Measurements from ENCODE around the gene CLCN1.

The CLCN1 gene

DNA sequence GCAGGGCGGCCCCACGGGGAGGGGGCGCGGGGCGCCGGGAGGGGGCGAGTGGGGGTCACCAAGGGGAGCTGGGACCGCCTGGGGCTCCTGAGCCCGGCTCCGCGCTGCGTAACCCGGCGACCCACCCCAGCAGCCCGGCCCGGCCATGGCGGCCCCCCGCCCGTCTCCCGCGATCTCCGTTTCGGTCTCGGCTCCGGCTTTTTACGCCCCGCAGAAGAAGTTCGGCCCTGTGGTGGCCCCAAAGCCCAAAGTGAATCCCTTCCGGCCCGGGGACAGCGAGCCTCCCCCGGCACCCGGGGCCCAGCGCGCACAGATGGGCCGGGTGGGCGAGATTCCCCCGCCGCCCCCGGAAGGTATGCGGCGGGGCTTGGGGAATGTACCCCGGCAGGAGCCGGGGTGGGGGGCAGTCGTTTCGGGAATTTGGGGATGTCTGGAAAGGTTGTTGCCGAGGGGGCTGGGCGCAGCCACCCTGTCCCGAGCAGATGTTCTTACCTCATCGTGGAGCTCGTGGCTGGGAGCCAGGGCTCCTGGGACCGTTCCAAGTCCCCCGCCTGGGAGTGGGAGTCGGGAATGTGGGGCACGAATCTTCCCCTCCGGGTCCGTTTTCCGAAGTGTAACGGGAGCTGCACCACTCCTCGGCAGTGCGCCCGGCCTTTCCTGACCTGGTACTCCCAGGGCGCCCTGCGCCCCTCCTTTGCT is 65.7 kb downstream of the CLCN1 start:
- no peaks in the 10 kb centered on the region for H3K9me3 Mint-ChIP-seq
- ATAC-seq (peak; percentile 19), DNase-seq (no peak)
- H3K27me3 Mint-ChIP-seq, result no peaks in the 10 kb centered on the region
- peaks cover 31% of the 10 kb centered on the region for H3K4me1 Mint-ChIP-seq
- H3K27ac Mint-ChIP-seq, result no peak overlapping the region
- peak overlapping the region; percentile 64 to 79 for H3K4me3 Mint-ChIP-seq

DNA sequence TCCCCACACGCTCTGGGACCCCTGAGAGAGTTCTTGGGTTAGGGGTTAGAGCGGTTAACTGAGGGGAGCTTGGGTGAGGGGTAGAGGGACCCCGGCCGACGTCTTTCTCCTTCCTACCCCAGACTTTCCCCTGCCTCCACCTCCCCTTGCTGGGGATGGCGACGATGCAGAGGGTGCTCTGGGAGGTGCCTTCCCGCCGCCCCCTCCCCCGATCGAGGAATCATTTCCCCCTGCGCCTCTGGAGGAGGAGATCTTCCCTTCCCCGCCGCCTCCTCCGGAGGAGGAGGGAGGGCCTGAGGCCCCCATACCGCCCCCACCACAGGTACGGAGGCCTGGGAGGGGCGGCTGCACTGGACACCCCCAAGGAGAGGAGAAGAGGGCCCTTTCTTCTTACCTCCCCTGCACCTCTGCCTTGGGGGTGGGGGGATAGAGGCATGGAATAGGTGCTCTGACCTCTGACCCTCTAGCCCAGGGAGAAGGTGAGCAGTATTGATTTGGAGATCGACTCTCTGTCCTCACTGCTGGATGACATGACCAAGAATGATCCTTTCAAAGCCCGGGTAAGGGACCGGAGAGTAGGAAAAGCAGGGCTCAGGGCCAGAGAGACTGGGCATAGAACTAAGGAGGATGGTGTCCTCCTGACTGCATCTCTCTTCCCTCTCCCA is 66.3 kb downstream of the CLCN1 start:
- H3K4me1 Mint-ChIP-seq, result peaks cover 24% of the 10 kb centered on the region
- DNase-seq (no peak), ATAC-seq (no peak)
- no peaks in the 10 kb centered on the region for H3K9me3 Mint-ChIP-seq
- H3K27ac Mint-ChIP-seq, result peak overlapping the region in 1 of 2 donors; percentile 13
- H3K4me3 Mint-ChIP-seq, result peak overlapping the region; percentile 64 to 79
- no peaks in the 10 kb centered on the region for H3K27me3 Mint-ChIP-seq

DNA sequence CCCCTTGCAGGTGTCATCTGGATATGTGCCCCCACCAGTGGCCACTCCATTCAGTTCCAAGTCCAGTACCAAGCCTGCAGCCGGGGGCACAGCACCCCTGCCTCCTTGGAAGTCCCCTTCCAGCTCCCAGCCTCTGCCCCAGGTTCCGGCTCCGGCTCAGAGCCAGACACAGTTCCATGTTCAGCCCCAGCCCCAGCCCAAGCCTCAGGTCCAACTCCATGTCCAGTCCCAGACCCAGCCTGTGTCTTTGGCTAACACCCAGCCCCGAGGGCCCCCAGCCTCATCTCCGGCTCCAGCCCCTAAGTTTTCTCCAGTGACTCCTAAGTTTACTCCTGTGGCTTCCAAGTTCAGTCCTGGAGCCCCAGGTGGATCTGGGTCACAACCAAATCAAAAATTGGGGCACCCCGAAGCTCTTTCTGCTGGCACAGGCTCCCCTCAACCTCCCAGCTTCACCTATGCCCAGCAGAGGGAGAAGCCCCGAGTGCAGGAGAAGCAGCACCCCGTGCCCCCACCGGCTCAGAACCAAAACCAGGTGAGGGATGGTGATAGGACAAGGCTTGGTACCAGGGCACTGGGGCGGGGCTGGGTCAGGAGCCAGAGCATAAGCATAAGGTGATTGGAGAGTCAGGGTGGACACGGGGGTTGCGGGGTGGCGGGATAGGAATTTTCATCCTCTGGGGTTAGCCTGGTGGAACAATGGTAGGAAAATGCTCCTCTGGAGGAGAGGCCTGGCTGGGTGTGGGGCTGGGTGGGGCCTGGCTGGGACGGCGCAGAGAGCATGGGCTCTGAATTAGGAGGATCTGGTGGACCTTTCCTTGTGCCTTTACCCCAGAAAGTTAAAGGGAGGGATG is 67.1 kb downstream of the CLCN1 start:
- DNase-seq, result no peak
- ATAC-seq, result no peak
- H3K9me3 Mint-ChIP-seq, result no peaks in the 10 kb centered on the region
- peak overlapping the region in 1 of 2 donors; percentile 43 for H3K27ac Mint-ChIP-seq
- H3K4me1 Mint-ChIP-seq, result peaks cover 20% of the 10 kb centered on the region
- no peaks in the 10 kb centered on the region for H3K27me3 Mint-ChIP-seq
- H3K4me3 Mint-ChIP-seq, result peak overlapping the region; percentile 64 to 79

DNA sequence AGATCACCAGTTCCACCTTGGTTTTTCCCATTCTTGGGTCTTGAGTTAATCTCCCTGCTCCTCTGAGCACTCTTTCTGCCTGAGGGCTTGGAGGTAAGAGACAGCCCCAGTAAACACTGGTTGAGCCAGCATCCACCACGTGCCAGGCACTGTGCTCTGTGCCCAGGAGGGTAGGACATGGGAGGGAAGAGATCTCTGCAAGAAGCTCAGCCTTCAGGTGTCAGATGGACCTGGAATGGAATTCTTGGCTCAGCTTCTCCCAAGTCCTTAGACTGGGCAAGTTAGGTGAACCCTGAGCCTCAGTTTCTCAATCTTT is 67.7 kb downstream of the CLCN1 start:
- no peaks in the 10 kb centered on the region for H3K9me3 Mint-ChIP-seq
- ATAC-seq (no peak), DNase-seq (no peak)
- no peak overlapping the region for H3K27ac Mint-ChIP-seq
- H3K4me3 Mint-ChIP-seq, result peak overlapping the region in 1 of 2 donors; percentile 79
- H3K27me3 Mint-ChIP-seq, result no peaks in the 10 kb centered on the region
- peaks cover 14% of the 10 kb centered on the region for H3K4me1 Mint-ChIP-seq

DNA sequence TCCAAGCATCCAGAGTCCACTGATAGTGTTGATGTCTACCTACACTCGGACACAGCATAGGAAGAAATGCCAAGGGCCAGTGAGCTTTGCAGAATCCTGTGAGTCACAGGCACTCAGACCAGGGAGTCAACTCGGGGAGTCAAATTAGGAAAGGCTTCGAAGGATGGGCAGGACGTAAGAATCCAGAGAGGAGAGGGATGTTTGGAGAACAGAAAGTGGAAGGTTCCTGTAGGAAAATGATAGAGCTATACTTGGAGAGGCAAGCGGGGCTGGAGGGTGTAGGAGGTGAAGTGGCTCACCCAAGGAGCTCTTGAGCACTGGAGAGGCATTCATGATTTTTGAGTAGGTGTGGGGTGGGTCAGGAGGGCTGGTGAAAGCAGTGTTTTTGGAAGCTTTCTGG is 68.2 kb downstream of the CLCN1 start:
- H3K4me1 Mint-ChIP-seq, result peaks cover 13% of the 10 kb centered on the region
- ATAC-seq (no peak), DNase-seq (no peak)
- H3K27ac Mint-ChIP-seq, result no peak overlapping the region
- H3K9me3 Mint-ChIP-seq, result no peaks in the 10 kb centered on the region
- H3K4me3 Mint-ChIP-seq, result no peak overlapping the region
- H3K27me3 Mint-ChIP-seq, result no peaks in the 10 kb centered on the region

DNA sequence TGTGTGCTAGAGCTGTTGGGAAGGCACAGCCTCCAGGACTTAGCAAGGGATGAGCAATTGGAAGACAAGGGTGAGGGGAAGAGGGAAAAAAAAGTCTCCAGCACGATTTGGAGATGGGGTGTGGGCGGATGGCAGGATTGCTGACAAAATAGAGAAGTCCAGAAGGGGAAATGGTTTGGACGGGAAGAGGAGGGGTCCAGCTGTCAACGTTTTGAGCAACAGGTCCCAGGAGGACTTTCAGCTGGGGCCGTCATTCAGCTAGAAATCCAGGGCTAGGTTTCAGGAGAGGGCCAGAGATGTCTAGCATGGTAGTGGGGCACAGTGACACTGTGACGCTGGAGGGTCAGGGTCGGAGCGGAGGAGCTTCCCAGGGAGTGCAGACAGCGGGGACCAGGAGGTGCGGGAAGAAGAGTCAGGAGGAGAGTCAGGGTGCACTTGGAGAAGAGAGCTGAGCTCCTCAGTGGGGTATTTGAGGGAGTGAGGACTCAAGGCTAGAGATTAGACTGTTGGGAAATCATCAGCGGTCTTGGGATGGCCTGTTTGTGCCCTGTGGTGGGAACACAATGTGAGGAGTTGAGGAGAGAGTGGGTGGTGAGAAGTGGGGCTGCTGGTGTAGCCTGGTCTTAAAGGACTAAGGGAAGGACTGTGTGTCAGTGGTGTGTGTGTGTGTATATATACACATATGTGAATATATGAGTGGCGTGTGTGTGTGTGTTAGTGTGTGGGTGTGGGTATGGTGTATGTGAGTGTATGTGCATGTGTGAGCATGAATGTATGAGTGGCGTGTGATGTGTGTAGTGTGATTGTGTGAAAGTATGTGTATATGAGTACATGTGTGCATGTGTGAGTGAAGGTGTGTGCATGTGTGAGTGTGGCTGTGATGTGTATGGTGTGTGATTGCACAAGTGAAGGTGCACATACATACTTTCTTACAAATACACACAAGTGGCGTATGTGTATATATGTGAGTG is 69.0 kb downstream of the CLCN1 start:
- ATAC-seq (no peak), DNase-seq (no peak)
- no peak overlapping the region for H3K4me3 Mint-ChIP-seq
- H3K9me3 Mint-ChIP-seq, result no peaks in the 10 kb centered on the region
- H3K27ac Mint-ChIP-seq, result no peak overlapping the region
- H3K27me3 Mint-ChIP-seq, result no peaks in the 10 kb centered on the region
- peaks cover 13% of the 10 kb centered on the region for H3K4me1 Mint-ChIP-seq

DNA sequence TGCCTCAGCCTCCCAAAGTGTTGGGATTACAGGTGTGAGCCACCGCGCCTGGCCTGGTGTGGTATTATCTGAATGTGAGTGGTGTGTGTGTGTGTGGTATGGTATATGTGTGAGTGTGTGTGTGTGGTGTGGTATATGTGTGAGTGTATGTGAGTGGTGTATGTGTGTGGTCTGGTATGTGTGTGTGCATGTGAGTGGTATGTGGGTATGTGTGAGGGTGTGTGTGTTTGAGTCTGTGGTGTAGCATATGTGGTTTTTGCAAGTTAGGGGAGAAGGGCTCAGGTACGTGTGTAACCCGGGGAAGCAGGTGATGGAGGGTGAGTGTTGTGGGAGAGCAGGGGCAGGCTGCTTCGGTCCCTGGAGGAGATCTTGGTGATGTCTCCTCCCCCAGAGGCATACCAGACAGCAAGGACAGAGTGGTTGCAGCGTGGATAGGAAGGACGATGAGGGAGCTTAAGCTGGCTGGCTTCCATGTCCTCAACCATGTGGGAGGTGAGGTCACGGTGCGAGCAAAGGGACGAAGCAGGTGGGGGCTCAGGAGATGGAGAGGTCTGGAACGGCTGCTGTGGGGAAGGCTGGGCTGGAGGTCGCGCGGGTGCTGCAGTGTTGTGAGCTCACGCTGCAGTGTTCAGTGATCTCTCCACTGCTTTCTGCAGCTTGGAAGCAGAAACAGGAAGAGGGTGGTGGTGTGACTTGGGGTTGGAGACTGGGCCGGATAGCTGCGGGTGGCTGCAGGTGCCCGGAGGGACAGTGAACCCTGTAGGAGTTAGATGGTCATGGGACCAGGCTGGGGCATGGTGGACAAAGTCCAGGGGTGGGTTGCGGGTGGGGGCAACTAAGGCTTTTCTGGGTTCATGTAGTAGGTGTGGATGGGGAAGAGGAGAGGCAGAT is 70.2 kb downstream of the CLCN1 start:
- DNase-seq (no peak), ATAC-seq (peak; percentile 36)
- Mint-ChIP-seq H3K4me3 (no peak overlapping the region), H3K27me3 (no peaks in the 10 kb centered on the region), H3K4me1 (peaks cover 17% of the 10 kb centered on the region), H3K27ac (no peak overlapping the region), H3K9me3 (no peaks in the 10 kb centered on the region)

DNA sequence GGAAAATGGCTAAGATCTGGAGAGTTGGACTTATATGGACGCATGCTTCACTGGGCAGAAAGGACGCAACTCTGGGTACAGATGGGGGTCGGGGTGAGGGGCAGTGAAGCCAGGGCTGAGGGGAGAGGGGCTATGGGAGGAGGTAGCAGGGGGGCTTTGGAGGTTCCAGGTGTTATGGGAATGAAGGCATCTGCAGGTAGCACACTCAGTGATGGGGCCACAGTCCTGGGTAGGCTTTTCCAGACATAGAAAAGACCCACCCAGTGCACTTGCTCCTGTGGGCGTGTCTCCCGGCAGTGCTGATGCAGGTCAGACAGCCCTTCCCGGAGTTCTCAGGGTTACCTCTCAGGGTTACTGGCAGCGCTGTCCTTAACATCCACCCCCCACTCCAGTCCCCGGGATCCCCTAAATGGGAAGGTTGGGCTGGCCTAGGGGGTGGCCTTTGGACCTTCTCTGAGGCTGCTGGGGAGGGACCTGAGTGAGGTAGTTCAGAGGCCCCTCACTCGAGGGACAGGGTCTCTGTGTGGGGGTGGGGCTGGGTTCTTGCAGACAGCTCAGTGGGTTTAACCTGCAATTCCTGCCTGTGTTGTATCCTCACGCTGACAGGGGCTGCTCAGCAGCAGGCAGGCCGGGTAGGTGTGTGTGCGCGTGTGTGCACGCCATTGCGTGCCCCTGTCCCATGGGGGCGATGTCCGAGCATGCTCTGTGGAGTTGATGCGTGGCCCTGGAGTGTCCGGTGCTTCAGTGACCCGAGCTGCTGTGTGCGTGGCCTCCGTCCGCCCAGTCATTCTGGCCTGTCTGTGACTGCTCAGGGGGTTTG is 71.5 kb downstream of the CLCN1 start:
- ATAC-seq (peak; percentile 10), DNase-seq (no peak)
- H3K27ac Mint-ChIP-seq, result peak overlapping the region in 1 of 2 donors; percentile 13
- H3K4me1 Mint-ChIP-seq, result peaks cover 17% of the 10 kb centered on the region
- H3K9me3 Mint-ChIP-seq, result no peaks in the 10 kb centered on the region
- no peak overlapping the region for H3K4me3 Mint-ChIP-seq
- H3K27me3 Mint-ChIP-seq, result no peaks in the 10 kb centered on the region

DNA sequence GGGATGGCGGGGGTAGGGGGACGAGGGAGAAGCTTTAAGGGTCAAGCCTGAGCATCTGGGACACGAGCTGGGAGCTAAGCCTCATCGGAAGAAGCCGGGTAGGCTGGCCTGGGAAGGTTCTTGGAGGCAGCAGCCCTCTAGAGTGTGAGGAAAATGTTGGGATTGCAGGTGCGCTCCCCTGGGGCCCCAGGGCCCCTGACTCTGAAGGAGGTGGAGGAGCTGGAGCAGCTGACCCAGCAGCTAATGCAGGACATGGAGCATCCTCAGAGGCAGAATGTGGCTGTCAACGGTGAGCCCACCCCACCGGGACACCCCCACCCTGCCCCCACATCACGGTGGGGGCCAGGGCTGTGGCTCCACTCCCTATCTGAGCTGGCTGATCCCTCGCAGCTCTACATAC is 72.1 kb downstream of the CLCN1 start:
- ATAC-seq (no peak), DNase-seq (no peak)
- H3K4me1 Mint-ChIP-seq, result peaks cover 17% of the 10 kb centered on the region
- H3K27ac Mint-ChIP-seq, result peak overlapping the region in 1 of 2 donors; percentile 13
- H3K27me3 Mint-ChIP-seq, result no peaks in the 10 kb centered on the region
- H3K9me3 Mint-ChIP-seq, result no peaks in the 10 kb centered on the region
- no peak overlapping the region for H3K4me3 Mint-ChIP-seq

DNA sequence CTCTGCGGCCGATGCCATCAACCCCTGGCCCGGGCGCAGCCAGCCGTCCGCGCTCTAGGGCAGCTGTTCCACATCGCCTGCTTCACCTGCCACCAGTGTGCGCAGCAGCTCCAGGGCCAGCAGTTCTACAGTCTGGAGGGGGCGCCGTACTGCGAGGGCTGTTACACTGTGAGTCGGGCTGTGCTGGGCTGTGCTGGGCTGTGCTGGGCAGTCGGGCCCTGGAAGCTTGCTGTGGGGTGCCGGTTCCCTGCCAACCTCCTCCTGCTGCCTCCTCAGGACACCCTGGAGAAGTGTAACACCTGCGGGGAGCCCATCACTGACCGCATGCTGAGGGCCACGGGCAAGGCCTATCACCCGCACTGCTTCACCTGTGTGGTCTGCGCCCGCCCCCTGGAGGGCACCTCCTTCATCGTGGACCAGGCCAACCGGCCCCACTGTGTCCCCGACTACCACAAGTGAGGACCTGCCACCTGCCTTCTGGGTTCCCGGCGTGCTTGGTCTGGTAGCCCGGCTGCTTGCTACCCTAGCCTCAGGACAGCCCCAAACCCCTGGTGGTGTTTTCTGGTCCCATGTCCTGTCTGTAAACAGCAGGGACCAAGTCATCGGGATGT is 72.7 kb downstream of the CLCN1 start:
- Mint-ChIP-seq H3K27ac (no peak overlapping the region), H3K4me1 (peaks cover 17% of the 10 kb centered on the region)

DNA sequence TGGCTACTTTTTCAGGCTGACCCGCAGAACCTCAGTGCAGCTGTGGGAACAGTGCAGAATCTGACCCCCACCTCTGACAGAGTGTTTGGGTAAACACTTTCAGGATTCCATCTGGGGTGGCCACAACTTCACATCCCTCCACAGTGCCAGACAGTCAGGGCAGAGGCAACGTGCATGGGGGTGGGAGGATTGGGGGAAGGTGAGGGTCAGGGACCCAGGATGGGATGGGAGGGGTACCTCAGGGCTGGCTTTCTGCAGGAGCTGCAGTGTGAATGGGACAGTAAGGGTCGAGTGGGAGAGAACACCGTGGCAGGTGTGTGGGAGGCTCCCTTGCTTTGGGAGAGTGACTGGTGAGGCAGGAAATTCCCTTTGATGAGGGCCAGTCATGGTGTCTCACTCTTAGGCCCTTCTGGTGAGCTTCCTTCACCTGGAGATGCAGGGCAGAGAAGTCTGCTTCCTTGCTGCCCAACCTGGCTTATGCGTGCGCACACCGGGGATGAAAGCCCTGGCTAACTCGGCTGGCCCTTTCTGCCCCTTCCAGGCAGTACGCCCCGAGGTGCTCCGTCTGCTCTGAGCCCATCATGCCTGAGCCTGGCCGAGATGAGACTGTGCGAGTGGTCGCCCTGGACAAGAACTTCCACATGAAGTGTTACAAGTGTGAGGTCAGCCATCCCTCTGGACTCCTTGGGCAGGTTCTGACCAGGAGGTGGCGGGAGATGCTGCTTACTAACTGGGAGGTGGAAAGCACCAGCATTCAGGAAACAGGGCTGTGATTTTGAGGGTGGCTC is 73.6 kb downstream of the CLCN1 start:
- ATAC-seq (no peak), DNase-seq (no peak)
- H3K4me1 Mint-ChIP-seq, result peaks cover 17% of the 10 kb centered on the region
- H3K27me3 Mint-ChIP-seq, result no peaks in the 10 kb centered on the region
- H3K9me3 Mint-ChIP-seq, result no peaks in the 10 kb centered on the region
- peak overlapping the region in 1 of 2 donors; percentile 49 for H3K27ac Mint-ChIP-seq
- no peak overlapping the region for H3K4me3 Mint-ChIP-seq

More for the DNA sequence above, 72.7 kb downstream of the CLCN1 start:
- Mint-ChIP-seq H3K27me3 (no peaks in the 10 kb centered on the region), H3K4me3 (no peak overlapping the region), H3K9me3 (no peaks in the 10 kb centered on the region)
- DNase-seq (no peak), ATAC-seq (no peak)

DNA sequence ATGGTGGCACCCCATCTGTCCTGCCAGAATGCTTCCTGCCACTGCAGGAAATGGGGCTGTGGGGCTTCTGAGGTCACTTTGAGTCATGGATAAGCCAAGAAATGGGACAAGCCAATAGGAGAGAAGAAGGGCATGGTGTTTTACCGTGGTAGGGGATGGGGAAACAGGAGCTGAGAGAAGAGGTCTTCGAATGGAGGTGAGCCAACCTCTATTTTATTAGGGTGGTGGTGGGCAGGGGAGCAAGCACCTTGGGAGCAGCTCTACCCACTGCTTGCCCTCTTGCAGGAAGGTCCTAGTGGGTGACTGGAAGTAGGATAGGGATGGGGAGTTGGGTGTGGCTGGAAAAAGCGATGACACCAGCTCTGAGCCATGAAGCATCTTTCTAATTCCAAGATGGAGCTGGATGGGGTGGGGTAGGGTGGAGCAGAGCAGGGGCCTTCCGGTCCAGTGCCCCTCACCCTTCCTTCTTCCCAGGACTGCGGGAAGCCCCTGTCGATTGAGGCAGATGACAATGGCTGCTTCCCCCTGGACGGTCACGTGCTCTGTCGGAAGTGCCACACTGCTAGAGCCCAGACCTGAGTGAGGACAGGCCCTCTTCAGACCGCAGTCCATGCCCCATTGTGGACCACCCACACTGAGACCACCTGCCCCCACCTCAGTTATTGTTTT is 74.3 kb downstream of the CLCN1 start:
- Mint-ChIP-seq H3K4me3 (no peak overlapping the region), H3K4me1 (peaks cover 22% of the 10 kb centered on the region), H3K27ac (no peak overlapping the region), H3K27me3 (no peaks in the 10 kb centered on the region), H3K9me3 (no peaks in the 10 kb centered on the region)
- no peak for DNase-seq
- no peak for ATAC-seq

All from stimulated activated naive CD8-positive, alpha-beta T cell treated with anti-CD3 and anti-CD28 coated beads, Interleukin-15, amount 100 ng/mL, for 72 hours (primary cell).